HG03097 (cell line): ENCODE data around the gene KCNA4.
A peak's percentile ranks its signal among the peaks of the same experiment; 100 is the strongest.
"Not testable (repeated sequence)": the region's sequence is repeated elsewhere in the genome, so short reads cannot be mapped to it uniquely, and the experiment has no call there.

Experiments
- ATAC-seq: cut with Tn5 transposase; IDR thresholded peaks from one replicate; pipeline ENCODE4 v1.9.1; 2021; ENCODE audit not compliant: unreplicated experiment, low FRiP score

KCNA4 gene

GRCh38 chr11:30000986-30001750, 15.7 kb downstream of the KCNA4 start:
- ATAC-seq: no peak

GRCh38 chr11:29996016-29996415, 20.8 kb downstream of the KCNA4 start:
- ATAC-seq: peak; percentile 67

GRCh38 chr11:29989174-29989970, 27.5 kb downstream of the KCNA4 start:
- no peak for ATAC-seq

- ATAC-seq: no peak
Observed at GRCh38 chr11:29985248-29985647, 31.6 kb downstream of the KCNA4 start.

- ATAC-seq: no peak
Observed at GRCh38 chr11:29984544-29984943, 32.3 kb downstream of the KCNA4 start.

GRCh38 chr11:29978549-29978948, 38.3 kb downstream of the KCNA4 start:
- no peak for ATAC-seq

DNA sequence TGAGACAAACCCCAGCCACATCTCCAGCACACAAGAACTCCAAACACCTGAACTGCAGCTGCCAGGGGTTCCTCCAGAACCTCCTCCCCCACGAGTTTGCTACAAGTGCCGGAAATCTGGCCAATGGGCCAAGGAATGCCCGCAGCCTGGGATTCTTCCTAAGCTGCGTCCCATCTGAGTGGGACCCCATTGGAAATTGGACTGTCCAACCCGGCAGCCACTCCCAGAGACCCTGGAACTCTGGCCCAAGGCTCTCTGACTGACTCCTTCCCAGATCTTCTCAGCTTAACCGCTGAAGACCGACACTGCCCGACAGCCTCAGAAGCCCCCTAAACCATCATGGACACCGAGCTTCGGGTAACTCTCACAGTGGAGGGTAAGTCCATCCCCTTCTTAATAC, 41.2 kb downstream of the KCNA4 start:
- ATAC-seq: not testable (repeated sequence)

DNA sequence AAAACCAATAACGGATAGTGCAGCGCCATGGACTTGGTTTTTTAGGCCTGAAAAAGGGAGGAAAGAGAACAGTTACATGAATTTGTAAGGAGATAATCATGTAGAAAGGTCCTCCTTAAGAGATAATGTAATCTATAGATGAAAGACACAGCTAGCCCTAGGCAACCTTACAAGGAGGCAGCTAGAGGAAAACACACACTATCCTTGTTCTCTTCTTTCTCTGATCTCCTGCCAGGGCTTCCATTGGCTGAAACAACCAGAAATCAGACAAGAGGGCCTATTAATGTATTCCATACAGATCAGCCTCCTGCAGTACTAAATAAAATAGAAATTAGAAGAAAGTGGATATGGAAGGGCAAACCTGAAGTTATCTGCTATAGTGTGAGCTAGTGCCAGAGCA, 53.0 kb downstream of the KCNA4 start:
- ATAC-seq: no peak

DNA sequence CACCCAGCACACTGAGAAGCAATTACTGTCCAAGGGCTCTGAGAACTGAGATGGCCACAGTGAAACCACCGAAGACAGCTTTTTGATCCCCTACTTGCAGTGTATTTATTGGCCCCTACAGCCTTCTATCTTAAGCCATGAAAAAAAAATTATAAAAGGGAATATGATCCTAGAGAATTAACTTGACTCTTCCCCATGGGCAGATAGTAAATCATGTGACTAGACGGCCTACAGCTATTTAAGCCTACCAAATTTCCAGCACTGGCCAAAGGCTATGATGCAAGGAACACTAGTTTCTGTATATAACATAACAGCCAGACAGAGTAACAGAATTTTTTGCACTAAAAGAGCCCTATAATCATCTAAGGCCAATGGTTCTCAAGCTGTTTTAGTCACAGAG, 53.8 kb downstream of the KCNA4 start:
- no peak for ATAC-seq

GRCh38 chr11:29962243-29962642, 54.6 kb downstream of the KCNA4 start:
- ATAC-seq: no peak
